ENCODE measurements around the gene IL5RA. TPM values are rescaled to one million over a fixed set of nuclear protein-coding genes. Genes with fewer than 3 reads are reported as not detected.
A peak's percentile ranks its signal among the peaks of the same experiment; 100 is the strongest.

Gene IL5RA
- total and polyA plus RNA-seq, 9 of the 15 experiments (the other 6 are each of a cell fraction or from before 2014, with no cell fraction given), result 0.07 to 0.28 (median 0.14) TPM; not detected in 4

DNA sequence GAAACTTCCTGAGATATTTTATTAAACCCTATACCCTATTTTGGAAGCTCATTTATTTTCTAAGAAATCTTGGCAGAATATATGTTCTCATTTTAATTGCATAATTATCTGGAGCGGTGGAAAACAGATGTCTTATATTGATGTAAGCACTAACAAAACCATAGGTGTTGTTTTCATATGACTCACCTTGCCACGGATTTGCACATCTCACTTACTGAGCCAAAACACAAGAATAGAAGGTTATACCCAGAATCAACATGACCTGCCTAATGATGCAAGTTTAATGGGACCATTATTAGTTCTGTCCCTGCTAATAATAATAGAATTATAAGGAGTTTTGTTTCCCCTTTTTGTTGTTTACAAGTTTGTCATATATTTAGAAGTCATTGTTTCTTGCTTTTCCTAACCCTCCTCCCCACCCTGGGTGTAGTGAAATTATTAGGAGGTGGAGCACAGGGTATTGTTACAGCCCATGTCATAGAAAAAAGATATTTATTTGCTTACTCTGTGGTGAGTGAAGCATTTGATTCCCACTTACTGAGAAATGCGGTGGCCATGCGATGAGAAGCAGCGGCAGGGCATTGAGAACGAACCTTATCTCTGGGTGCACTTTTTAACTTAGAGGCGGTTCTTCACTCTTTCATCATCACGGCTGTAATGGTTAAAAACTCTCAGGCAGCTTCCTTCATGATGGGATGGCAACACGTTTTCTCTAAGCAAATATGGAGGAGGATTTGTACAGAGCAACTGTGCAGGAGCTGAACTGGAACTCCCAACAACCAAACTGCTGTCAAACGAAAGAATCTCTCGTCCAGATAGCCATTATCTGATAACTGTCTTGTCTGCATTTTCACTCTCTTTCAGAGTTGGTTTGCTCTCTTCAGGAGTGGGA lies 521 bp downstream of the IL5RA start:
- in situ Hi-C loops (cut with MboI), result no loop called here
- ChIA-PET POLR2A (interaction anchor here (0.7 to 1.4 kb wide), 2 partner anchors 8 to 12 kb away, joined by 5 to 6 read pairs; no protein-coding TSS in a partner anchor), CTCF (ENCODE audit: low intra/inter-chr PET ratio) (interaction anchor here (0.6 kb wide), 1 partner anchor 10 kb away, joined by 4 read pairs; no protein-coding TSS in a partner anchor)
- DNase-seq (ENCODE audit: extremely low read depth in 1 of 4, low spot score in 3 of 4) (peak in 1 of 4 experiments; percentile 34), ATAC-seq (peak; percentile 70), FAIRE-seq (no peak)
- Histone ChIP-seq H3K9ac (ENCODE audit: insufficient read depth in 1 of 2, low read depth in 2 of 2, low read length in 2 of 2) (no peak overlapping the region), H2AFZ (ENCODE audit: low read depth, low read length) (peak overlapping the region; percentile 67), H4K20me1 (replicated peaks; ENCODE audit: control insufficient read depth, insufficient read depth, low read length) (no peaks in the 10 kb centered on the region), H3K27ac (ENCODE audit: extremely low read depth, low read depth, low read length) (no peak overlapping the region), H3K9me3 (replicated peaks; ENCODE audit: control insufficient read depth, insufficient read depth, low read depth, low read length) (no peaks in the 10 kb centered on the region), H3K4me2 (ENCODE audit: insufficient read depth, low read length) (peak overlapping the region; percentile 61), H3K27me3 (ENCODE audit: control insufficient read depth in 2 of 2, insufficient read depth in 2 of 2, low read length in 2 of 2) (peaks cover 5 to 8% of the 10 kb centered on the region in 2 experiments; a peak in 4 of 5 replicates), H3K4me1 (replicated peaks in 1 of 2; ENCODE audit: control insufficient read depth in 2 of 2, insufficient read depth in 2 of 2, low read length in 2 of 2) (peaks cover 0 to 7% of the 10 kb centered on the region in 2 experiments; a peak in 2 of 5 replicates), H3K9me1 (ENCODE audit: control insufficient read depth, insufficient read depth, low read length) (no peaks in the 10 kb centered on the region), H3K79me2 (ENCODE audit: control insufficient read depth, insufficient read depth, low read length) (no peaks in the 10 kb centered on the region), H3K36me3 (ENCODE audit: control insufficient read depth, insufficient read depth, low read length) (no peaks in the 10 kb centered on the region), H3K4me3 (no peak overlapping the region)
- BruUV-seq (replicated peaks), result no TSS peak
- WGBS (ENCODE audit: insufficient coverage, low coverage, missing lambda C conversion rate), result under 1% methylated on average over 11 of the region's 11 CpGs
- intact Hi-C loops (cut with micrococcal nuclease), result no loop called here
- no peak for TF ChIP-seq TAF15 (IDR thresholded peaks at IDR 0.05; ENCODE audit: low read depth, low read length)
- no peak for TF ChIP-seq ZNF76 (CRISPR knock-in tag; IDR thresholded peaks at IDR 0.05; ENCODE audit: borderline replicate concordance)
- no peak for TF ChIP-seq XRCC3 (IDR thresholded peaks at IDR 0.05)
- peak; percentile 77 for TF ChIP-seq ATF3 (IDR thresholded peaks at IDR 0.05)
- TF ChIP-seq ATF3 (CRISPR knock-in tag; conservative IDR thresholded peaks at IDR 0.05), result no peak
- no peak for TF ChIP-seq ASH1L (IDR thresholded peaks at IDR 0.05; ENCODE audit: borderline replicate concordance, low read depth, partially characterized antibody)
- TF ChIP-seq ZNF263 (CRISPR knock-in tag; IDR thresholded peaks at IDR 0.05; ENCODE audit: borderline replicate concordance), result no peak
- TF ChIP-seq CBFB (CRISPR knock-in tag; IDR thresholded peaks at IDR 0.05), result 0 out of 2 replicates have a peak, but pooled peaks have one; percentile 25

Measured in K562 (cell line).